ENCODE results near the gene FBXO31.

FBXO31 gene

GRCh38 chr16:87312008-87312407 is 71.6 kb downstream of the FBXO31 start:
- in situ Hi-C loops (cut with HindIII; ENCODE audit: low sequenced_read_pairs): no loop called here
- TF ChIP-seq CTCF (IDR thresholded peaks at IDR 0.05; ENCODE audit: low read depth, low read length): no peak
- H3K4me3 ChIP-seq (ENCODE audit: low read depth, low read length): no peak overlapping the region
- DNase-seq (ENCODE audit: low read depth, low spot score): no peak

GRCh38 chr16:87311387-87311786 is 72.2 kb downstream of the FBXO31 start:
- DNase-seq (ENCODE audit: low read depth, low spot score): no peak
- TF ChIP-seq CTCF (IDR thresholded peaks at IDR 0.05; ENCODE audit: low read depth, low read length): no peak
- no peak overlapping the region for H3K4me3 ChIP-seq (ENCODE audit: low read depth, low read length)
- in situ Hi-C loops (cut with HindIII; ENCODE audit: low sequenced_read_pairs): no loop called here

- in situ Hi-C loops (cut with HindIII; ENCODE audit: low sequenced_read_pairs): no loop called here
- no peak for TF ChIP-seq CTCF (IDR thresholded peaks at IDR 0.05; ENCODE audit: low read depth, low read length)
- DNase-seq (ENCODE audit: low read depth, low spot score): no peak
- H3K4me3 ChIP-seq (ENCODE audit: low read depth, low read length): no peak overlapping the region
Observed at GRCh38 chr16:87310610-87311009, 73.0 kb downstream of the FBXO31 start.

GRCh38 chr16:87309620-87310525 is 73.7 kb downstream of the FBXO31 start:
- in situ Hi-C loops (cut with HindIII; ENCODE audit: low sequenced_read_pairs): no loop called here
- TF ChIP-seq CTCF (IDR thresholded peaks at IDR 0.05; ENCODE audit: low read depth, low read length): no peak
- no peak for DNase-seq (ENCODE audit: low read depth, low spot score)
- no peak overlapping the region for H3K4me3 ChIP-seq (ENCODE audit: low read depth, low read length)

GRCh38 chr16:87308826-87309225 is 74.8 kb downstream of the FBXO31 start:
- no peak overlapping the region for H3K4me3 ChIP-seq (ENCODE audit: low read depth, low read length)
- no peak for TF ChIP-seq CTCF (IDR thresholded peaks at IDR 0.05; ENCODE audit: low read depth, low read length)
- in situ Hi-C loops (cut with HindIII; ENCODE audit: low sequenced_read_pairs): no loop called here
- DNase-seq (ENCODE audit: low read depth, low spot score): no peak

- in situ Hi-C loops (cut with HindIII; ENCODE audit: low sequenced_read_pairs): no loop called here
- no peak for DNase-seq (ENCODE audit: low read depth, low spot score)
- no peak for TF ChIP-seq CTCF (IDR thresholded peaks at IDR 0.05; ENCODE audit: low read depth, low read length)
- H3K4me3 ChIP-seq (ENCODE audit: low read depth, low read length): no peak overlapping the region
Observed at GRCh38 chr16:87306516-87306915, 77.1 kb downstream of the FBXO31 start.
